BJ (cell line): Measurements from ENCODE around the gene MED13L. TPM values are rescaled to one million over a fixed set of nuclear protein-coding genes. Genes with fewer than 3 reads are reported as not detected.

Source experiments
- CTCF ChIA-PET: fragments of 350-600 bp; formaldehyde crosslinking; extraction: SDS; loops from one replicate; lab custom pipeline; 2021; ENCODE audit warnings: antibody characterized with exemption, inconsistent platforms; lab: Yijun Ruan, JAX
- POLR2A ChIA-PET: fragments of 300-600 bp; sonication (Branson Sonifier 250); formaldehyde crosslinking; extraction: SDS; loops from one replicate; lab custom pipeline; 2021; ENCODE audit warnings: antibody characterized with exemption; lab: Charles Lee
- DNase-seq: peaks from one replicate; pipeline ENCODE4 v3.0.0-alpha.2; 2011; ENCODE audit warnings: low read depth
- H3K27me3 ChIP-seq: 2 replicates; pipeline ENCODE4 v1.6.0; 2011; ENCODE audit warnings: low read length; ENCODE audit not compliant: control insufficient read depth, insufficient read depth
- H3K36me3 ChIP-seq: 2 replicates; pipeline ENCODE4 v1.5.1; 2011; ENCODE audit warnings: low read length; ENCODE audit not compliant: control insufficient read depth, insufficient read depth
- H3K4me3 ChIP-seq: 2 replicates; pipeline ENCODE4 v1.5.1; 2011; ENCODE audit warnings: low read depth, mild to moderate bottlenecking, control low read depth, low read length
- CTCF ChIP-seq: IDR thresholded peaks from 2 replicates; pipeline ENCODE4 v1.5.1; 2011; ENCODE audit warnings: low read depth, mild to moderate bottlenecking, control low read depth, inconsistent platforms, low read length, moderate library complexity; ENCODE audit not compliant: insufficient read depth
- polyA plus RNA-seq: library from polyadenylated mRNA; depleted of rRNA; stranded (reverse); fragments of >200 nt; gene quantifications from 2 replicates; pipeline ENCODE4 v1.2.3, GENCODE V29; 2011

Gene MED13L
- polyA plus RNA-seq, 1 experiment = 43.7 TPM

DNA sequence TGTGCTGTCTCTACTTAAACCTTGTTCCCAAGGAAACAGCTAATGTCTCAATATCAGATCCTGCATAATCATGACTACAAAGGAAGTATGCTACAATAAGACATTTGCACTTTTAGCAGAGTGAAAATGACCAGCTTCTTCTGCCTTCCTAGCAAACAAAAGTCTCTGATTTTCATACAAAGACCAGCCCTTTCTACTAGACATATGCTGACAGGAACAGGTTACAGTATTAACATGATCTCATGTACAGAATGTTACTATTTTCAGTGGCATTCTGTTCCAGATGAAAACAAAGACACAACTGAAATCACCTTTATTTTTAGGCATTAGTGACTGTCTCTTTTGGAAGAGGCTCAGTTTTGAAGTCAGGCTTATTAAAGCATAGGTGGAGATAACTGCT lies 228.6 kb downstream of the MED13L start:
- DNase-seq = no peak

DNA sequence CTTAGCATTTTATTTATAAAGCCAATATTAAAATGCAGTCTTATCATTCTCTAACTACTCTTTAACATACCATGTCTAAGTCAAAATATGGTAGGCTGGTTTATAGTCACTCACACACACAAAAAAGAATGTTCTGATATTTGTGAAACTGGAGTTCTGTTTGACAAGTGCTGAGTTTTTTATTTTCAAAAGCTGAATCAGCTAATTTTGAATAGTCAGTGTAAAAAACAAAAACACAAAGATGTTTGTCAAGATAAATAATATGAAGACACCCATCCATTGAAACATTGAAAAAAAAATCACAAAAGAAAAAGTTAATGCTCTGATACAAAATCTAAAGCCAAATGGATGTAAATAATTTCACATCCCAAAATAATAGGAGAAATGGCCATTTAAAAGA lies 231.5 kb downstream of the MED13L start:
- no peaks in the 10 kb centered on the region for H3K36me3 ChIP-seq
- TF ChIP-seq CTCF = no peak
- CTCF ChIA-PET = no interaction called here
- POLR2A ChIA-PET = no interaction called here
- H3K4me3 ChIP-seq = no peak overlapping the region
- H3K27me3 ChIP-seq = no peaks in the 10 kb centered on the region
- DNase-seq = no peak

More for the DNA sequence above, 228.6 kb downstream of the MED13L start:
- Histone ChIP-seq H3K36me3 (no peaks in the 10 kb centered on the region), H3K27me3 (no peaks in the 10 kb centered on the region), H3K4me3 (no peak overlapping the region)
- CTCF ChIA-PET = interaction anchor here (0.5 kb wide), 1 partner anchor 125 kb away, joined by 3 read pairs; no protein-coding TSS in a partner anchor
- POLR2A ChIA-PET = no interaction called here
- no peak for TF ChIP-seq CTCF

- ChIA-PET POLR2A (no interaction called here), CTCF (interaction anchor here (0.5 kb wide), 1 partner anchor 231 kb away, joined by 4 read pairs; no protein-coding TSS in a partner anchor)
- TF ChIP-seq CTCF = no peak
- Histone ChIP-seq H3K36me3 (no peaks in the 10 kb centered on the region), H3K27me3 (no peaks in the 10 kb centered on the region), H3K4me3 (no peak overlapping the region)
- DNase-seq = no peak
Observed at GRCh38 chr12:116045150-116045549, 232.3 kb downstream of the MED13L start.

- CTCF ChIA-PET = interaction anchor here (0.6 to 0.9 kb wide), 3 partner anchors 17 to 527 kb away, joined by 3 read pairs; no protein-coding TSS in a partner anchor
- DNase-seq = no peak
- H3K4me3 ChIP-seq = no peak overlapping the region
- POLR2A ChIA-PET = no interaction called here
- no peaks in the 10 kb centered on the region for H3K36me3 ChIP-seq
- no peaks in the 10 kb centered on the region for H3K27me3 ChIP-seq
- TF ChIP-seq CTCF = no peak
Observed at GRCh38 chr12:116043659-116044535, 233.6 kb downstream of the MED13L start.

GRCh38 chr12:116040402-116040801 lies 237.1 kb downstream of the MED13L start:
- POLR2A ChIA-PET = no interaction called here
- CTCF ChIA-PET = interaction anchor here (0.6 to 1.8 kb wide), 3 partner anchors 13 to 196 kb away, joined by 3 read pairs; no protein-coding TSS in a partner anchor
- Histone ChIP-seq H3K27me3 (no peaks in the 10 kb centered on the region), H3K4me3 (no peak overlapping the region), H3K36me3 (no peaks in the 10 kb centered on the region)
- no peak for TF ChIP-seq CTCF
- no peak for DNase-seq
